GM19239 (cell line): ENCODE measurements around the gene ALOX5.

ENCODE experiments used
- DNase-seq: peaks from one replicate; pipeline ENCODE4 v3.0.0; 2011; ENCODE audit warnings: low spot score; ENCODE audit not compliant: insufficient read length
- FAIRE-seq: peaks from 2 replicates; lab custom pipeline; 2011; peaks lifted over from hg19 to GRCh38; lab: Jason Lieb, UNC

Gene ALOX5

DNA sequence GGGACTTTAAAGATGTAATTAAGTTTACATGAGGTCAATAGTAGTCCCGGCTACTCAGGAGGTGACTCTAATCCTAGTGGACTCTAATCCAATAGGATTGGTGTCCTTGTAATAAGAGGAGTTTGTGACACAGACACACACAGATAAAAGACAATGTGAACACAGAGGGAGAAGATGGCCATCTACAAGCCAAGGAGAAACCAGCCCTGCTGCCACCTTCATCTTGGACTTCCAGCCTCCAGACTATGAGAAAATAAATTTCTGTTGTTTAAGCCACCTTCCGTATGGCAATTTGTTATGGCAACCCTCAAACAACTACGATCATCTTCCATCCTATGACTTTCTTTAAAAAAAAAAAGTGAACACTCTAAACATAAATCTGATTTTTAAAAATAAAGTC, 116.3 kb downstream of the ALOX5 start:
- no peak for DNase-seq
- no peak for FAIRE-seq

DNA sequence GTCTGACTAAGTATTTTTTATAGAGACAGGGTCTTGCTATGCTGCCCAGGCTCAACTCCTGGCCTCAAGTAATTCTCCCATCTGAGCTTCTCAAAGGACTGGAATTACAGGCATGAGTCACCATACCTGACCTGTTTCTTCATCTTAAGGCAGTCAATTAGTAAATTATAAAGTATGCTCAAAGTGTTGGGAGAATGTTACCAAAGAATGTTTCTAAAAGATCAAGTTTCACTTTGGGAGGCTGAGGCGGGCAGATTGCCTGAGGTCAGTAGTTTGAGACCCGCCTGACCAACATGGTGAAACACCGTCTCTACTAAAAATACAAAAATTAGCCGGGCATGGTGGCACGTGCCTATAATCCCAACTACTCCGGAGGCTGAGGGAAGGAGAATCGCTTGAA, 117.0 kb downstream of the ALOX5 start:
- no peak for FAIRE-seq
- no peak for DNase-seq
